ENCODE results near the gene DHX34. TPM values are rescaled to one million over a fixed set of nuclear protein-coding genes. Genes with fewer than 3 reads are reported as not detected.
A peak's percentile ranks its signal among the peaks of the same experiment; 100 is the strongest.

The DHX34 gene
- total RNA-seq, 2 donors from 2014 or later, result 17.7 to 43.9 TPM

DNA sequence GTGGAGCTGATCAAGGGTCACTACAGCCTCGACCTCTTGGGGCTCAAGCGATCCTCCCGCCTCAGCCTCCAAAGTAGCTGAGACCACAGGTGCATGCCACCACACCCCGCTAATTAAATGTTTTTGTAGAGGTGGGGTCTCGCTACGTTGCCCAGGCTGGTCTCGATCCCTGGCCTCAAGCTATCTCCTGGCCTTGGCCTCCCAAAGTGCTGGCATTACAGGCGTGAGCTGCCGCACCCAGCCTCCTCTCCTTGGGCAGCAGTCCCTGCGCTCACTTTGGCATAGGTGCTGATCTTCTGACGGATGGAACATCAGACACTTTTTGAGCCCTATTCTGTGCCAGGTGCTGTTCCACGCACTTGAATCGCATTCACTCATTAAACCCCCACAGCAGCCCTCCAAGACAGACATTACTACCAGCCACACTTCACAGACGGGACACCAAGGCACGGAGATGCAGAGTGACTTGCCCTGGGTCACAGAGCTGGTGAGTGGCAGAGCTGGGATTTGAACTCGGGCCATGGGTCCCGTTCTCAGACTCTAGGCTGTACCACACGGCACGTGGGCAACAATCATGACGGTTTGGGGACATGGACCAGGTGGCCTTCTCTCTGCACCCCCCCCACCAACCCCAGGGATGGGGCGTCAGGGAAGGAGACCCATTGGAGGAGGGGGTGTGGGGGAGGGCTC is 67.0 kb downstream of the DHX34 start:
- Mint-ChIP-seq H3K27me3 (peaks cover 50 to 65% of the 10 kb centered on the region in 2 donors), H3K4me3 (no peak overlapping the region), H3K4me1 (ENCODE audit: low read depth in 2 of 2) (peaks cover 12 to 13% of the 10 kb centered on the region in 2 donors), H3K27ac (no peak overlapping the region), H3K36me3 (no peaks in the 10 kb centered on the region), H3K9me3 (no peaks in the 10 kb centered on the region)
- DNase-seq (ENCODE audit: low spot score) (no peak), ATAC-seq (no peak)

DNA sequence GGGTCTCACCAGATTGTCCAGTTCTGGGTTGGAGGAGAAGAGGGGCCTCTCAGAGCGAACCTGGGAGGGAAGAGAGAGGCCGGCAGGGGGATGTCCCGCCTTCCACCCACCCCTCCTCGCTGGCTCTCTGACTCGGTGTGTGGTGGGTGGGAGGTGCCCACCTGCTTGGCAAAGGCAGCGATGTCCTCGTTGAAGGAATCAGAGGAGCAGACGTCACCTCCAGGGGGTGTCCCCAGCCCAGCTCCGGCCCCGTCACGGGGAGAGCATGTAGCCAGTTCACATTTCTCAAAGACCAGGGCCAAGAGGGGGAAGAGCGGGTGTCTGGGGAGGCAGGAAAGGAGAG is 67.5 kb downstream of the DHX34 start:
- H3K4me3 Mint-ChIP-seq, result no peak overlapping the region
- ATAC-seq, result no peak

DNA sequence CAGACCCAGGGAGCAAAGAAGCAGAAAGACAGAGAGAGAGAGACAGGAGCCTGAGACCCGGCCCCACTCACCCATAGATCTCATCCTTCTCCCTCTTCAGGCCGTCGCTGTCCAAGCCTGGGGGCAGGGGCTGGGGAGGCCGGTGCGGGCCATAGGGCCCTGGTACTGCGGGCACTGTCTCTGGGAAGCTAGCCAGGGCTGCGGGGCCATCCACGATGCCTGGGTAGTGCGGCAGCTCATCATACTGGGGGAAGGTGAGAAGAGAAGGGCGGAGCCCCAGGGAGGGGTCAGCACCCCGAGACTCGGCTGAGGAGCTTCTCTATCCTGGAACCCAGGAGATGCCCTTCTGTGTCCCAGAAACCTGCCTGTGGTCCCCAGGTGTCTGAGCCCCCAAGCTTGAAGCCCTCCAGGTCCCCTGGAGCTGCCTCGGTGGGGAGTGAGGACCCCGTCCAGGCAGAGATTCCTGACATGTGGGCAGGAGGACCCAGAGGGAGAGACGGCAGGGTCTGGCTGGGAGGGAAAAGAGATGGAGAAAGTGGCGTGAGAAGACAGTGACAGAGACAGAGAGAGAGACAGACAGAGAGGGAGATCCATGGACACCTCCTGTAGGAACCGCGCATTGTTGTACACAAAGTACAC is 68.1 kb downstream of the DHX34 start:
- H3K27me3 Mint-ChIP-seq, result peaks cover 58 to 77% of the 10 kb centered on the region in 2 donors
- peak overlapping the region; percentile 58 for H3K4me3 Mint-ChIP-seq
- H3K36me3 Mint-ChIP-seq, result peaks cover 8% of the 10 kb centered on the region
- no peak overlapping the region for H3K27ac Mint-ChIP-seq
- H3K9me3 Mint-ChIP-seq, result no peaks in the 10 kb centered on the region
- ATAC-seq, result peak in 1 of 2 donors; percentile 12
- H3K4me1 Mint-ChIP-seq (ENCODE audit: low read depth in 2 of 2), result peaks cover 13 to 22% of the 10 kb centered on the region in 2 donors
- DNase-seq (ENCODE audit: low spot score), result no peak

More for the DNA sequence above, 67.5 kb downstream of the DHX34 start:
- Mint-ChIP-seq H3K9me3 (no peaks in the 10 kb centered on the region), H3K27ac (no peak overlapping the region), H3K4me1 (ENCODE audit: low read depth in 2 of 2) (peaks cover 12 to 17% of the 10 kb centered on the region in 2 donors), H3K36me3 (peaks cover 4% of the 10 kb centered on the region), H3K27me3 (peaks cover 55 to 70% of the 10 kb centered on the region in 2 donors)
- DNase-seq (ENCODE audit: low spot score), result no peak

- ATAC-seq (no peak), DNase-seq (ENCODE audit: low spot score) (no peak)
- peaks cover 16% of the 10 kb centered on the region for H3K36me3 Mint-ChIP-seq
- H3K27me3 Mint-ChIP-seq, result peaks cover 66 to 84% of the 10 kb centered on the region in 2 donors
- H3K4me1 Mint-ChIP-seq (ENCODE audit: low read depth in 2 of 2), result peaks cover 20 to 29% of the 10 kb centered on the region in 2 donors
- no peak overlapping the region for H3K27ac Mint-ChIP-seq
- H3K4me3 Mint-ChIP-seq, result peak overlapping the region; percentile 58
- H3K9me3 Mint-ChIP-seq, result no peaks in the 10 kb centered on the region
Observed at GRCh38 chr19:47417746-47418691, 68.9 kb downstream of the DHX34 start.

- H3K9me3 Mint-ChIP-seq, result no peaks in the 10 kb centered on the region
- ATAC-seq (no peak), DNase-seq (ENCODE audit: low spot score) (no peak)
- peaks cover 68 to 84% of the 10 kb centered on the region in 2 donors for H3K27me3 Mint-ChIP-seq
- no peak overlapping the region for H3K27ac Mint-ChIP-seq
- peaks cover 19% of the 10 kb centered on the region for H3K36me3 Mint-ChIP-seq
- H3K4me3 Mint-ChIP-seq, result peak overlapping the region; percentile 58
- peaks cover 20 to 29% of the 10 kb centered on the region in 2 donors for H3K4me1 Mint-ChIP-seq (ENCODE audit: low read depth in 2 of 2)
Observed at GRCh38 chr19:47418692-47419029, 69.5 kb downstream of the DHX34 start.

GRCh38 chr19:47419030-47419783 is 70.1 kb downstream of the DHX34 start, which contains the start of gene MEIS3:
Gene MEIS3, minus strand, starts transcription at chr19:47419527. Its CDS starts 446 bp downstream, at chr19:47419081.
- ATAC-seq (no peak), DNase-seq (ENCODE audit: low spot score) (no peak)
- H3K36me3 Mint-ChIP-seq, result peaks cover 19% of the 10 kb centered on the region
- peak within 1 kb of the TSS; percentile 58 for H3K4me3 Mint-ChIP-seq
- H3K27me3 Mint-ChIP-seq, result peaks cover 64 to 82% of the 10 kb centered on the region in 2 donors
- peaks cover 20 to 29% of the 10 kb centered on the region in 2 donors for H3K4me1 Mint-ChIP-seq (ENCODE audit: low read depth in 2 of 2)
- no peak within 1 kb of the TSS for H3K27ac Mint-ChIP-seq
- H3K9me3 Mint-ChIP-seq, result no peaks in the 10 kb centered on the region

DNA sequence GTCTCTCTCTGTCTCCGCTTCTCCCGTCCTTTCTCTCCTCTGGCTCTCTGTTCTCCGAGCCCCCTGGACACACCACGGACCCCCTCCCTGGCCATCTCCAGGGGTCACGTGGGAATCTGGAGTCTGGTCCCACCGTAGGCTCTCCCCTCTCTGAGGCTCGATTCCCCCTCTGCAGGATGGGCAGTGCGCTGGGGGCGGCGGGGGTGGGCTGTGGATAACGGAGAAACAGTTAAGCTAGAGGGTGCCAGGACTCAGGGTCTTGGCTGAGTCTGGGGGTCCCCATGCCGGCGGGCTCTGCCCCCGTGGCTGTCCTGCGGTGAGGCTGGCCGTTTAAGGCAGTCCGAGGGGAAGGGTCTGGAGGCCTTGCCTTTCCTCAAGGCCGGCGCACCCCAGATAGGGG is 70.7 kb downstream of the DHX34 start:
- H3K27me3 Mint-ChIP-seq, result peaks cover 64 to 76% of the 10 kb centered on the region in 2 donors
- peaks cover 19% of the 10 kb centered on the region for H3K36me3 Mint-ChIP-seq
- no peak overlapping the region for H3K4me3 Mint-ChIP-seq
- H3K9me3 Mint-ChIP-seq, result no peaks in the 10 kb centered on the region
- no peak overlapping the region for H3K27ac Mint-ChIP-seq
- ATAC-seq (no peak), DNase-seq (ENCODE audit: low spot score) (no peak)
- H3K4me1 Mint-ChIP-seq (ENCODE audit: low read depth in 2 of 2), result peaks cover 20 to 29% of the 10 kb centered on the region in 2 donors

- Mint-ChIP-seq H3K9me3 (no peaks in the 10 kb centered on the region), H3K27me3 (peaks cover 54 to 63% of the 10 kb centered on the region in 2 donors), H3K4me3 (no peak overlapping the region), H3K27ac (peak overlapping the region in 1 of 2 donors; percentile 10), H3K4me1 (ENCODE audit: low read depth in 2 of 2) (peaks cover 20 to 29% of the 10 kb centered on the region in 2 donors), H3K36me3 (peaks cover 19% of the 10 kb centered on the region)
- ATAC-seq (no peak), DNase-seq (ENCODE audit: low spot score) (no peak)
Observed at GRCh38 chr19:47421244-47421786, 72.2 kb downstream of the DHX34 start.

- H3K4me1 Mint-ChIP-seq (ENCODE audit: low read depth in 2 of 2), result peaks cover 16 to 29% of the 10 kb centered on the region in 2 donors
- peaks cover 19% of the 10 kb centered on the region for H3K36me3 Mint-ChIP-seq
- H3K27ac Mint-ChIP-seq, result peak overlapping the region in 1 of 2 donors; percentile 10
- ATAC-seq (no peak), DNase-seq (ENCODE audit: low spot score) (no peak)
- no peaks in the 10 kb centered on the region for H3K9me3 Mint-ChIP-seq
- peaks cover 53 to 57% of the 10 kb centered on the region in 2 donors for H3K27me3 Mint-ChIP-seq
- no peak overlapping the region for H3K4me3 Mint-ChIP-seq
Observed at GRCh38 chr19:47421844-47422395, 72.8 kb downstream of the DHX34 start.

DNA sequence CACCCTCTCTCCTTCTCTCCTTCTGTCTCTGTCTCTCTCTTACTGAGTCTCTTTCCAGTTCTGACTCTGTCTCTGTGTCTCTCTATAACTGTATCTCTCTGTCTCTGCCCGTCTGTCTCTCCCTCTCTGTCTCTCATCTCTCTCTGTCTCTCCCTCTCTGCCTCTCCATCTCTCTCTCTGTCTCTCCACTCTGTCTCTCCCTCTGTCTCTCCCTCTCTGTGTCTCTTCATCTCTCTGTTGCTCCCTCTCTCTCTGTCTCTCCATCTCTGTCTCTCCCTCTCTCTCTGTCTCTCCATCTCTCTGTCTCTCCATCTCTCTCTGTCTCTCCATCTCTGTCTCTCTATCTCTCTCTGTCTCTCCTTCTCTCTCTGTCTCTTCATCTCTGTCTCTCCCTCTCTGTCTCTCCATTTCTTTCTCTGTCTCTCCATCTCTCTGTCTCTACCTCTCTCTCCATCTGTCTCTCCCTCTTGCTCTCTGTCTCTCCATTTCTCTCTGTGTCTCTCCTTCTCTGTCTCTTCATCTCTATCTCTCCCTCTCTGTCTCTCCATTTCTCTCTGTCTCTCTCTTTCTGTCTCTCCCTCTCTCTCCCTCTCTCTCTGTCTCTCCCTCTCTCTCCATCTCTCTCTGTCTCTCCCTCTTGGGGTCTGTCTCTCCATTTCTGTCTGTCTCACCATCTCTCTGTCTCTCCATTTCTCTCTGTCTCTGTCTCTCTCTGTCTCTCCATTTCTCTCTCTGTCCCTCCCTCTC is 73.5 kb downstream of the DHX34 start:
- no peak for ATAC-seq

DNA sequence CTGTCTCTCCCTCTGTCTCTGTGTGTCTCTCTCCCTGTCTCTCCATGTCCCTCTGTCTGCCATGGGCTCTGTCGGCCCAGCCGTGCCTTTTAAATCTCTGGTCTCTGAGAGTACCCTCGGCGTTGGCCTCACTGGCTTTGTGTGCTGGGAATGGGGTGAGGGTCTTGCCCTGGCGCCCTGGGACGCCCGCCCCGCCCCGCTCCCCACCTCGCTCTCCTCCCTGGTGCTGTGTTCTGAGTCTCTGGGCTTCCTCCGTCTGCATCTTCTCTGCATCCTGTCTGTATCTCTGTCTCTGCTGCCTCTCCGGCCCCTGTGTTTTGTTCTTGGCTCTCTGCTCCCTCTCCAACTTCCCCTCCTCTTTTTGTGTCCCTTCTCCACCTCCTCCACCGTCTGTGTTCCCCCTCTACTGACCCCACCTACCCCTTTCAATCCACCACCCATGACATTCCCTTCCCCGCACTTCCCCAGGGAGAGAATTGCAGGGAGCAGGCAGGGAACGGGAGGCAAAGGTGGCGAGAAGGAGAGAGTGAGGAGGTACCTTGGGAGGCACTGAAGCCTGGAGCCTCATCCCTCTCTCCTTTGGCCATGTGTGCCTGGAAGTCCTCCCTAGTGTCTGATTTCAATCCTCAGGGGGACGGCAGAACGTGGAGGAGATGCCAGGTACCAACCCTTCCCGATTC is 74.2 kb downstream of the DHX34 start:
- ATAC-seq (no peak), DNase-seq (ENCODE audit: low spot score) (no peak)
- H3K4me3 Mint-ChIP-seq, result no peak overlapping the region
- peaks cover 19% of the 10 kb centered on the region for H3K36me3 Mint-ChIP-seq
- no peak overlapping the region for H3K27ac Mint-ChIP-seq
- H3K4me1 Mint-ChIP-seq (ENCODE audit: low read depth in 2 of 2), result peaks cover 8 to 25% of the 10 kb centered on the region in 2 donors
- no peaks in the 10 kb centered on the region for H3K9me3 Mint-ChIP-seq
- peaks cover 42 to 44% of the 10 kb centered on the region in 2 donors for H3K27me3 Mint-ChIP-seq

More for the DNA sequence above, 73.5 kb downstream of the DHX34 start:
- H3K4me3 Mint-ChIP-seq, result no peak overlapping the region
- H3K27me3 Mint-ChIP-seq, result peaks cover 50 to 51% of the 10 kb centered on the region in 2 donors
- no peaks in the 10 kb centered on the region for H3K9me3 Mint-ChIP-seq
- H3K27ac Mint-ChIP-seq, result no peak overlapping the region
- DNase-seq (ENCODE audit: low spot score), result no peak
- peaks cover 19% of the 10 kb centered on the region for H3K36me3 Mint-ChIP-seq
- H3K4me1 Mint-ChIP-seq (ENCODE audit: low read depth in 2 of 2), result peaks cover 12 to 29% of the 10 kb centered on the region in 2 donors
